GM21619 (cell line): ENCODE measurements around the gene ZBTB9.
"Not testable (repeated sequence)": the region's sequence is repeated elsewhere in the genome, so short reads cannot be mapped to it uniquely, and the experiment has no call there.

ENCODE experiments used
- ATAC-seq: cut with Tn5 transposase; IDR thresholded peaks from one replicate; pipeline ENCODE4 v1.9.1; 2021; ENCODE audit not compliant: unreplicated experiment

Gene ZBTB9

DNA sequence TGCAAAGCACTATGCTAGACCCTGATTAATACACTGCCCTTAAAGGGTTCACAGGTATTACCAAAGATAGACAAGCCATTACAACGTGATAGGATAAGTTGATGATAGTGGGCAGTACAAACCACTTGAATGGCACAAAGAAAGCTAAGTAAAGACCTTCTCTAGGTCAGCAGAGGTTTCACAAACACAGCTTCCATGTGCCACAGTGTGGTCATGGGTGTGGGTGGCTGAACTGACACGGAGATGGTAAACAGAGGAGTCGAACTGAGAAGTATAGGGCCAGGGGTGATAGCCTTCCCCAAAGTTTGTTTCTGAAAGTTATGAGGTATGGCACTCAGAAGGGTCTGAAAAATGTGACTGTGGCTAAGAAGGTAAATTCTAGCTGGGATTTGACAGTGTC, 4.3 kb downstream of the ZBTB9 start:
- ATAC-seq: no peak

DNA sequence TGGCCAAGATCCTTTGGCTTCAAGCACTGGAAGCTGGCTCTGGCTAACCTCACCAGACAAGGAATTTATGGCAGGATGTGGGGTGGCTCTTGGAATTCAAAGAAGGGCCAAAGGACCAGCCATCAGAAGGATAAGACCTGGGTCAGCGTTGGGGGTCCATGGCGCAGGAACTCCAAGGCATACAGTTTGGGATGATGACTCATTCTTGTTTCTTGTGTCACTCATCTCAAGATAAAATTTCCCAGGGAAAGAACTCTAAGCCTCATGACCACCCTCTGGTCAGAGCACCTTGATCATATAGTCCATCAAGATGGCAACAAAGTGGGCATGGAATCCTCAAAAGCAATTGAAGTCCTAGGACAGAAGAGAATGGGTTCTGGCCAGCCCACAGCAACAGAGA, 4.8 kb downstream of the ZBTB9 start:
- ATAC-seq: no peak

DNA sequence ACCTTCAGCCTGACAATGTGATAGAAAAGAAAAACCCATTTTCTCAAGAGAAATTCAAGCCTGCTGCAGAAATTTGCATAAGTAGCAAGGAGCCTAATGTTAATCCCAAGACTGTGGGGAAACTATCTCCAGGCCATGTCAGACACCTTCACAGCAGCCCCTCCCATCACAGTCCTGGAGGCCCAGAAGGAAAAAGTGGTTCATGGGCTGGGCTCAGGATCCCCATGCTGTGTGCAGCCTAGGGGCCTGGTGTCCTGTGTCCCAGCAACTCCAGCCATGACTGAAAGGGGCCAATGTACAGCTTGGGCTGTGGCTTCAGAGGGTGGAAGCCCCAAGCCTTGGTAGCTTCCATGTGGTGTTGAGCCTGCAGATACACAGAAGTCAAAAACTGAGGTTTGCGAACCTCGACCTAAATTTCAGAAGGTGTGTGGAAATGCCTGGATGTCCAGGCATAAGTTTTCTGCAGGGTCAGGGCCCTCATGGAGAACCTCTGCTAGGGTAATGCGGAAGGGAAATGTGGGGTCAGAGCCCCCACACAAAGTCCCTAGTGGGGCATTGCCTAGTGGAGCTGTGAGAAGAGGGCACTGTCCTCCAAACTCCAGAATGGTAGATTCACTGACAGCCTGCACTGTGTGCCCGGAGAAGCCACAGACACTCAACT, 11.8 kb downstream of the ZBTB9 start:
- no peak for ATAC-seq

DNA sequence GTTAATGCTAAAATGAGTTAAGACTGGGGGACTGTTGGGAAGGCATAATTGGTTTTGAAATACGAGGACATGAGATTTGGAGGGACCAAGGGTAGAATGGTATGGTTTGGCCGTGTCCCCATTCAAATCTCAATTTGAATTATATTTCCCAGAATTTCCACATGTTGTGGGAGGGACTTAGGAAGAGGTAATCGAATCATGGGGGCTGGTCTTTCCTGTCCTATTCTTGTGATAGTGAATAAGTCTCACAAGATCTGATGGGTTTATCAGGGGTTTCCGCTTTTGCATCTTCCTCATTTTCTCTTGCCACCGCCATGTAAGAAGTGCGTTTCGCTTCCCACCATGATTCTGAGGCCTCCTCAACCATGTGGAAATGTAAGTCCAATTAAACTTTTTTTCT, 12.7 kb downstream of the ZBTB9 start:
- no peak for ATAC-seq

DNA sequence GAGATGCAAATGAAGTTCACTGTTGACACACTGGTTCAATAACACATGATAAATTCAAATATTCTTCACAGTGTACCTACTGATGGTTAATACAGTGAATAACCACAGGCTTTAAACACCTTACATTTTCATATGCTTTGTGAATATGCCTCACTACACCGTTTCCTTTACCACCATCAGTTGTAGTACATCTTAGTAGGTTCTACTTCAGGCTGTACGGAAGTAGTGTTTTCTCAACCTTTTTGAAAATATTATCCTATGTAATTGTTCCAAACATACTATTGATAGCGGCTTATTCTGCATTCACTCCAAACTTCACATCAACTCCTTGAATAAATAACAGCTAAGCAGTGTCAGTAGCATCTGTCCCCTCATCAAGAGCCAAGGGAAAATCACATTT, 15.3 kb downstream of the ZBTB9 start:
- ATAC-seq: no peak

DNA sequence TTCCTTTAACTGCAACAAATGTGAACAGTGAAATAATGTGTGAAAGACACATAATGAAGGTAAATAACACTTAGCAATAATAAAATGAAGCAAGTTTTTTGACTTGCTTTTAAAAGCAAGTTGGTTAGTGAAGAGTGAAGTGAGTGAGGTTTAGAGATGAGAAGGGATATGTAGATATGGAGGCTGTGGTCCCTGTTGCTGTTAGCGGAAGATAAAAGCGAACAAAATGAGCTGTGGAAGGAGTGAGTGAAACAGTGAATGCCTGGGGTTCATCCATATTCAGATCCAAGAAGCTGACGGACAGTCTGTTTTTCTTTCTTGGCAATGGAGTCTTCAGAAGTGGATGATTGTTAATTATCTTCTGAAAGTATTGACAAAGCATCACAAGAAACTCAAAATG, 23.5 kb downstream of the ZBTB9 start:
- no peak for ATAC-seq

DNA sequence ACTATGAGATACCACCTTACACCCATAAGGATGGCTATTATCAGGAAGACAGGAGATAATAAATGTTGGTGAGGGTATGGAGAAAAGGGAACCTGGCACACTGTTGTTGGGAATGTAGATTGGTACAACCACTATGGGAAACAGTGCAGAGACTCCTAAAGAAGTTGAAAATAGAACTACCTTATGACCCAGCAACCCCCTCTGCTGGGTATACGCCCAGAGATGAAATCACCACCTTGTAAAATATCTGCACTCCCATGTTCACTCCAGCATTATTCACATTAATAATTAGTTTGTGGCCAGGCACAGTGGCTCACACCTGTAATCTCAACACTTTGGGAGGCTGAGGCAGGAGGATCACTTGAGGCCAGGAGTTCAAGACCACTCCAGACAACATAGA, 26.8 kb downstream of the ZBTB9 start:
- ATAC-seq: no peak

DNA sequence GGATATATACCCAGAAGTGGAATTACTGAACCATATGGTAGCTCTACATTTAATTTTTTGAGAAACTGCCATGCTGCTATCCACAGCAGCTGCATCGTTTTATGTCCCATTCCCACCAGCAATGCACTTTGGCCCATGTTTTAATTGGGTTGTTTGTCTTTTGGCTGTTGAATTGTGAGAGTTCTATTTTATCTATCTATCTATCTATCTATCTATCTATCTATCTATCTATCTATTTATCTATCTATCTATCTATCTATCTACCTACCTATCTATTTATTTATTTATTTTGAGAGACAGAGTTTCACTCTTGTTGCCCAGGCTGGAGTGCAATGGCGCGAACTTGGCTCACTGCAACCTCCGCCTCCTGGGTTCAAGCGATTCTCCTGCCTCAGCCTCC, 28.2 kb downstream of the ZBTB9 start:
- ATAC-seq: not testable (repeated sequence)

DNA sequence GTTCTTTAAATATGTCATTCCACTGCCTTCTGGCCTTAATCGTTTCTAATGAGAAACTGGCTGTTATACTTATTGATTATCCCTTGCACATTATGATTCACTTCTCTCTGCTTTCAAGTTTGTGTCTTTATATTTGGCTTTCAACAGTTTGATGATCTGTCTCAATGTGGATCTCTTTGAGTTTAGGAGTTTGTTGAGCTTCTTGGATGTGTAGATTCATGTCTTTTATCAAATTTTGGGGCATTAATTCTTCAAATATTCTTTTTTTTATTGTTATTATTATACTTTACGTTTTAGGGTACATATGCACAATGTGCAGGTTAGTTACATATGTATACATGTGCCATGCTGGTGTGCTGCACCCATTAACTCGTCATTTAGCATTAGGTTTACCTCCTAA, 29.3 kb downstream of the ZBTB9 start:
- no peak for ATAC-seq

DNA sequence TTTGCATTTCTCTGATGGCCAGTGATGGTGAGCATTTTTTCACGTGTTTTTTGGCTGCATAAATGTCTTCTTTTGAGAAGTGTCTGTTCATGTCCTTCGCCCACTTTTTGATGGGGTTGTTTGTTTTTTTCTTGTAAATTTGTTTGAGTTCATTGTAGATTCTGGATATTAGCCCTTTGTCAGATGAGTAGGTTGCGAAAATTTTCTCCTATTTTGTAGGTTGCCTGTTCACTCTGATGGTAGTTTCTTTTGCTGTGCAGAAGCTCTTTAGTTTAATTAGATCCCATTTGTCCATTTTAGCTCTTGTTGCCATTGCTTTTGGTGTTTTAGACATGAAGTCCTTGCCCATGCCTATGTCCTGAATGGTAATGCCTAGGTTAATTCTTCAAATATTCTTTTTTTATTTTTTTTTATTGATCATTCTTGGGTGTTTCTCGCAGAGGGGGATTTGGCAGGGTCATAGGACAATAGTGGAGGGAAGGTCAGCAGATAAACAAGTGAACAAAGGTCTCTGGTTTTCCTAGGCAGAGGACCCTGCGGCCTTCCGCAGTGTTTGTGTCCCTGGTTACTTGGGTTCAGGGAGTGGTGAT, 30.4 kb downstream of the ZBTB9 start:
- not testable (repeated sequence) for ATAC-seq

DNA sequence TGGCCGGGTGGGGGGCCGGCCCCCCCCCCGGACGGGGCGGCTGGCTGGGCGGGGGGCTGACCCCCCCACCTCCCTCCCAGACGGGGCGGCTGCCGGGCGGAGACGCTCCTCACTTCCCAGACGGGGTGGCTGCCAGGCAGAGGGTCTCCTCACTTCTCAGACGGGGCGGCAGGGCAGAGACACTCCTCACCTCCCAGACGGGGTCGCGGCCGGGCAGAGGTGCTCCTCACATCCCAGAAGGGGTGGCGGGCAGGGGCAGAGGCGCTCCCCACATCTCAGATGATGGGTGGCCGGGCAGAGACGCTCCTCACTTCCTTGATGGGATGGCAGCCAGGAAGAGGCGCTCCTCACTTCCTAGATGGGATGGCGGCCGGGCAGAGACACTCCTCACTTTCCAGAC, 31.3 kb downstream of the ZBTB9 start:
- ATAC-seq: not testable (repeated sequence)

DNA sequence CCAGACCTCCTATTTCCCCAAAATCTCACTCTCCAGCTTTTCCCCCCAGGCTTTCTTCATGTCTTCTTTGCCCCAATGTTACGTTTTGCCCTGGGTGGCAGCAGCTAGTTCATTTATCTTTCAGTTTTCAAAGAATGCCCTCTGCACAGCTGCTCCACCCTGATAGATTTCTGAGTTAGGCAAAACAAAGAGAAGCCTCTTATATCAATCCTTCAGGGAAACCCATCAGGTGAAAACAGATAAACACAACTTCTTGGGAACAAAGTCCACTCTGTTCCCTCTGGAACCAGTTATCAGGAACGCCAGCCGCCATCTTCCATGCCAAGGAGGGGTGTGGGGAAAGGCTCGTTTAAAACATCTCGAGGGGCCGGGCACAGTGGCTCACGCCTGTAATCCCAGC, 34.0 kb downstream of the ZBTB9 start:
- ATAC-seq: no peak

DNA sequence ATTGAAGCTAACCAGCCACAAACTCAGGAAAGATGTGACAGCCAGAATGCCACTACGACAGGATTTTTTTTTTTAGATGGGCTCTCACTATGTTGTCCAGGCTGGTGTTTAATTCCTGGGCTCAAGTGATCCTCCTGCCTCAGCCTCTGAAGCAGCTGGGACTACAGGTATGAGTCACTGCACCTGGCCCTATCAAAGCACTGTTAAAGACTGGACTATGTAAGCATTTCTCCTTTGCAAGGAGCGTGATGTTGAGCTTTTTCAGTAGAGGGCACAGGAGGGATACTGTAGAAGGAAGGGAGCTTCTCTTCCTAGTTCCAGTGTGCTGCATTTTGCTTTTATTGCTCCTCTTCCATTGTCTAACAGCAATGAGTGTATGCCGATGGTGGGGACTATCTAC, 35.8 kb downstream of the ZBTB9 start:
- ATAC-seq: no peak

DNA sequence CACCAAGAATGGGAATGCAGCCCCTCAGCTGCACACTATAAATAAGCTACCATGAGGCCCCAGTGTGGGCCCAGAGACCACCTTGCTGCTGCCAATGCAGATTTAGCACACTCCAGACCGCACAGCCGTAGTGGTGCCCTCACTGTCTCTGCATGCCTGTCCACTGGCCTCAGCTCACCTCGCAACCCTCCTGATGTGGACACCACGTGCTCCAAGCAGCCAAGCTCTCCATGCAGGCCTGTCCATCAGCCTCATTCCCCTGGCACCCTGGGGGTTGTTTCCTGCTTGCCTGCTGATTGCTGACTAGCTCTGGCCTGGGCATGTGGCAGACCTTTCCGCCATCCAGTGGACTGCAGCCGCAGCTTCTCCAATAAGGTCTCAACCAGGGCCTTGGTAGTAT, 36.2 kb downstream of the ZBTB9 start:
- ATAC-seq: no peak

DNA sequence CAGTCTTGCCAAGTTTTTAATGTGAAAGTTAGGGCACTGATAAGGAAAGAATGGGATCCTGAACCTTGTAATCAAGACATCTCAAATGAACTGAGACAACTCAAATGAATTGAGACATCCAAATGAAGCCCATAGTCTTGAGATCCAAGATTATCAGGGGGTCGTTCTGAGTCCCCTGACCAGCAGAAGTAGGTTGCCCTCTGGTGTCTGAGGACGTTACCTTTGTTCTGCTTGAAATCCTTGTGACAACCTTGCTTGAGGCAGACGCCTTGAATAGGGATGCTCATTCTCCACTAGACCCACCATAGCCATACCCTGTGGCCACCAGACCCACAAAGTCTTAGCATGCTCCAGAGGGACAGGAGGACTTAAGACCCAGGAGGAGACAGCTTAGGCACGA, 37.7 kb downstream of the ZBTB9 start:
- no peak for ATAC-seq

DNA sequence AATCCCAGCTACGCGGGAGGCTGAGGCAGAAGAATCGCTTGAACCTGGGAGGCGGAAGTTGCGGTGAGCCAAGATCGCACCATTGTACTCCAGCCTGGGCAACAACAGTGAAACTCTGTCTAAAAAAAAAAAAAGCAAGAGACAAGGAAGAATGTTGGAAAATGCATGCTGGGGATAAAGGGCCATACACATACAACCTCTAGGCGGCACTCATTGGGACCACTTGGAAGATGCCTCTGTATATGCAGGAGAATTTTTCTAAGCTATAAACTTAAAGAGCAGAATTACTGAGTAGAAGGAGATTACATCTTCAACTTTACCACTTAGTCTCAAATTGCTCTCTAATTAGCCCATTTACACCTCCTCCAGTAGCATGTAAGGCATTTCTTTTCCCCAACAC, 42.8 kb downstream of the ZBTB9 start:
- ATAC-seq: no peak

DNA sequence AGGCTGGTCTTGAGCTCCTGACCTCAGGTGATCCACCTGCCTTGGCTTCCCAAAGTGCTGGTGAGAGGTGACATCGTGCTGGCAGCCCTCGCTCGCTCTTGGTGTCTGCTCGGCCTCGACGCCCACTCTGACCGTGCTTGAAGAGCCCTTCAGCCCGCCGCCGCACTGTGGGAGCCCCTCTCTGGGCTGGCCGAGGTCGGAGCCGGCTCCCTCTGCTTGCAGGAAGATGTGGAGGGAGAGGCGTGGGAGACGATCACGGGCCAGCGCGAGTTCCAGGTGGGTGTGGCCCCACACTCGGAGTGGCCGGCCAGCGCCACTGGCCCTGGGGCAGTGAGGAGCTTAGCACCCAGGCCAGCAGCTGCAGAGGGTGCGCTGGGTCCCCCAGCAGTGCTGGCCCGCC, 48.1 kb downstream of the ZBTB9 start:
- ATAC-seq: no peak

DNA sequence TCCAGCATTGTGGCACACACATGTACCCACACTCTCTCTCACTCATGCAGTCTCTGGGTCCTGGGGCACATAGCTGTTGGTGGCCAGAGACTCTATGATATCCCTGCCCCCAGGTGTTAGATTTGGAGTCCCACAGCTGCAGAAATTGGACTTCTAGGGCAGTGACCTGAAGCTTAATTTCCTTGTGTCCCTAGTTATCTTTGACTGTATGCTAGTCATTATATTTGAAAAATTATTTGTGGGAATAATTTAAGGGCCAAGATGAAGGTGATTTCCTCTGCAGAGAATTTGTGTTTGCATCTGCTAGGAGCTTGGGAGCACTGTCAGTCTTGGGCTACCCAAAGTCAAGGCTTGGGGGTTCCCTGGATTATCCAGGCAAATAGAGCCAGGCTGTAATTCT, 50.1 kb downstream of the ZBTB9 start:
- ATAC-seq: no peak

DNA sequence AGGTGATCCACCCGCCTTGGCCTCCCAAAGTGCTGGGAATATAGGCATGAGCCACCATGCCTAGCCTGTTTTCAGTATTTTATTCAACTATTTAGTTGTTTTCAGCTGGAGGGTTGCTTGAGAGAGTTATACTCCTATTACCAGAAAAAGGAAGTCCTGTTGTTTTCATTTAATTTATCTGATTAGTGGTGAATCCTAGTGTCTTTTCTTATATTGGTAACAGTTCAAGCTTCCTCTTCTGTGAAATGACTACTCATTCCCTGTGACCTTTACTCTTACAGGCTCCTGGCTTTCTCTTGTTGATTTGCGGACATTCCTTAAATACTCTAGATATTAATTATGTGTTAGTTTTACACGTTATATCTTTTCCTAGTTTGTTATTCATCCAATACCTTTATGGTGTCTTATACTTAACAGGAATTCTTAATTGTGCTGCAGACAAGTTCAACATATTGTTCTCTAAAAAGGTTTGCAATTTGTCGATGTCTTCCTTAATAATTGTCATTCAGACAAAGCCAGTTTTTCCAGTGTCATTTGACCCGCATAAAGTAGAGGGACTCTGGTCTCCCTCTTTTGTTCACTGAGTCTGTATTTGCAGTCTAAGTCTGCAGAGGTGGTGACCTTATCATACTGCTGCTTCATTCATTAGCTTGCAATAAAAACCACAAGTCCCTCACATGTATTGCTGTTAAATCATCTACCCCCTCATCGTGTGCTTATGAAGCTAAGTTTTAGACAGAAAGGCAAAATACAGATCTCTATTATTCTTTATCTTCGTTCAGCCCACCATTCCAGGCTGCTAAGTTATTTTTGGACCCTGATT, 51.4 kb downstream of the ZBTB9 start:
- ATAC-seq: no peak
